Keratinocyte (primary cell): ENCODE measurements around the gene SLC23A2. TPM values are rescaled to one million over a fixed set of nuclear protein-coding genes. Genes with fewer than 3 reads are reported as not detected.

Source experiments
- DNase-seq: peaks from one replicate; pipeline ENCODE4 v3.0.0-alpha.2; 2011; ENCODE audit warnings: low read depth, missing footprints, low spot score
- FAIRE-seq: peaks from 2 replicates; lab custom pipeline; 2011; peaks lifted over from hg19 to GRCh38; lab: Jason Lieb, UNC
- H2AFZ ChIP-seq: 2 replicates; pipeline ENCODE4 v1.6.0; 2012; ENCODE audit warnings: low read length, control low read depth, inconsistent platforms; ENCODE audit not compliant: control insufficient read depth
- H3K27ac ChIP-seq: 2 replicates; pipeline ENCODE4 v1.5.1; 2011; ENCODE audit warnings: low read length; ENCODE audit not compliant: control insufficient read depth, insufficient read depth
- H3K27me3 ChIP-seq: 3 replicates; pipeline ENCODE4 v1.6.0; 2011; ENCODE audit warnings: low read length; ENCODE audit not compliant: control insufficient read depth, insufficient read depth; ENCODE audit errors: extremely low read depth
- H3K36me3 ChIP-seq, 2 experiments: 2 replicates in 1 of 2; 3 replicates in 1 of 2; pipeline ENCODE4 v1.5.1; 2011; ENCODE audit warnings: low read length in 2 of 2, mild to moderate bottlenecking in 1 of 2; ENCODE audit not compliant: control insufficient read depth in 2 of 2, insufficient read depth in 2 of 2; ENCODE audit errors: extremely low read depth in 1 of 2
- H3K4me1 ChIP-seq: 3 replicates; pipeline ENCODE4 v1.5.1; 2011; ENCODE audit warnings: low read length; ENCODE audit not compliant: control insufficient read depth, insufficient read depth; ENCODE audit errors: extremely low read depth
- H3K4me2 ChIP-seq: 3 replicates; pipeline ENCODE4 v1.6.0; 2011; ENCODE audit warnings: low read depth, low read length; ENCODE audit not compliant: control insufficient read depth, insufficient read depth; ENCODE audit errors: extremely low read depth
- H3K4me3 ChIP-seq, 3 experiments: fragments of 200-600 bp in 1 of 3; sonication (generic) in 1 of 3; 2 replicates in 2 of 3; 3 replicates in 1 of 3; pipeline ENCODE4 v1.5.1; 2011 to 2016; ENCODE audit warnings: low read length in 3 of 3, mild to moderate bottlenecking in 3 of 3, control low read depth in 2 of 3, inconsistent platforms in 1 of 3, low read depth in 1 of 3, mixed read lengths in 1 of 3, mixed run types in 1 of 3, moderate library complexity in 1 of 3; ENCODE audit not compliant: control insufficient read depth in 2 of 3, insufficient read depth in 2 of 3; ENCODE audit errors: extremely low read depth in 1 of 3
- H3K79me2 ChIP-seq: 2 replicates; pipeline ENCODE4 v1.6.0; 2012; ENCODE audit warnings: low read length; ENCODE audit not compliant: control insufficient read depth, insufficient read depth
- H3K9ac ChIP-seq: 3 replicates; pipeline ENCODE4 v1.6.0; 2011; ENCODE audit warnings: low read length; ENCODE audit not compliant: control insufficient read depth, insufficient read depth; ENCODE audit errors: extremely low read depth
- H3K9me1 ChIP-seq: 3 replicates; pipeline ENCODE4 v1.6.0; 2011; ENCODE audit warnings: low read length; ENCODE audit not compliant: control insufficient read depth, insufficient read depth; ENCODE audit errors: extremely low read depth
- H3K9me3 ChIP-seq: 2 replicates; pipeline ENCODE4 v1.5.1; 2012; ENCODE audit warnings: low read depth, low read length; ENCODE audit not compliant: control insufficient read depth
- H4K20me1 ChIP-seq: 3 replicates; pipeline ENCODE4 v1.6.0; 2011; ENCODE audit warnings: low read length; ENCODE audit not compliant: control insufficient read depth, insufficient read depth; ENCODE audit errors: extremely low read depth
- CTCF ChIP-seq, 3 experiments: IDR thresholded peaks in 1 of 3; conservative IDR thresholded peaks in 1 of 3; optimal IDR thresholded peaks in 1 of 3; 2 replicates in 2 of 3; 3 replicates in 1 of 3; pipeline versions ENCODE3 to v1.5.1; 2011; ENCODE audit warnings: low read length in 3 of 3, mild to moderate bottlenecking in 3 of 3, moderate library complexity in 2 of 3, control low read depth in 1 of 3, inconsistent platforms in 1 of 3; ENCODE audit not compliant: insufficient read depth in 2 of 3; ENCODE audit errors: extremely low read depth in 1 of 3
- EZH2 ChIP-seq: IDR thresholded peaks from one replicate; pipeline ENCODE4 v1.6.1; 2012; ENCODE audit warnings: inconsistent platforms, mild to moderate bottlenecking, low read length, moderate library complexity
- dilution Hi-C: fragments of 300-500 bp; cut with MboI; formaldehyde crosslinking; loops from one replicate; pipeline ENCODE4 v1.7.0; 2020; ENCODE audit warnings: low sequenced_read_pairs; ENCODE audit not compliant: extremely low pct_ligation_motif_present
- polyA plus RNA-seq, 5 experiments: library from polyadenylated mRNA; depleted of rRNA in 3 of 5; stranded (reverse) in 3 of 5; stranded (forward) in 1 of 5; unstranded in 1 of 5; fragments of >200 nt; gene quantifications; 1 replicate in 1 of 5; 2 replicates in 3 of 5; 3 replicates in 1 of 5; pipeline versions ENCODE4 v1.2.1 to v1.2.3, GENCODE V29; 2011 to 2012; ENCODE audit warnings: missing spikeins in 2 of 5, low read depth in 1 of 5, low replicate concordance in 1 of 5

Gene SLC23A2
- polyA plus RNA-seq, 1 donor (not counting 4 experiments of a cell fraction or from before 2014, with no cell fraction given) = 13.4 TPM

GRCh38 chr20:4919047-4919704, 82.1 kb downstream of the SLC23A2 start:
- no peaks in the 10 kb centered on the region for H3K9me3 ChIP-seq
- no peak overlapping the region for H3K4me3 ChIP-seq
- DNase-seq (no peak), FAIRE-seq (no peak)
- no peaks in the 10 kb centered on the region for H3K4me1 ChIP-seq
- H3K4me2 ChIP-seq = no peak overlapping the region
- no peaks in the 10 kb centered on the region for H3K9me1 ChIP-seq
- TF ChIP-seq EZH2 (no peak), CTCF (optimal IDR thresholded peaks at IDR 0.05 in 1 of 3, IDR thresholded peaks at IDR 0.05 in 1 of 3, conservative IDR thresholded peaks at IDR 0.05 in 1 of 3; ENCODE audit: extremely low read depth in 1 of 3, insufficient read depth in 2 of 3, low read length in 3 of 3) (no peak)
- H2AFZ ChIP-seq = no peak overlapping the region
- H3K79me2 ChIP-seq = no peaks in the 10 kb centered on the region
- H4K20me1 ChIP-seq = peaks cover 2% of the 10 kb centered on the region
- H3K9ac ChIP-seq = no peak overlapping the region
- peaks cover 0 to 1% of the 10 kb centered on the region in 2 experiments for H3K36me3 ChIP-seq
- dilution Hi-C loops = no loop called here
- no peak overlapping the region for H3K27ac ChIP-seq
- no peaks in the 10 kb centered on the region for H3K27me3 ChIP-seq

GRCh38 chr20:4918473-4918872, 82.8 kb downstream of the SLC23A2 start:
- no peak overlapping the region for H2AFZ ChIP-seq
- H3K36me3 ChIP-seq = peaks cover 0 to 1% of the 10 kb centered on the region in 2 experiments
- FAIRE-seq (no peak), DNase-seq (no peak)
- no peaks in the 10 kb centered on the region for H3K4me1 ChIP-seq
- H3K4me3 ChIP-seq = no peak overlapping the region
- no peaks in the 10 kb centered on the region for H3K9me3 ChIP-seq
- H4K20me1 ChIP-seq = peaks cover 2% of the 10 kb centered on the region
- no peak for TF ChIP-seq EZH2
- TF ChIP-seq CTCF (optimal IDR thresholded peaks at IDR 0.05 in 1 of 3, IDR thresholded peaks at IDR 0.05 in 1 of 3, conservative IDR thresholded peaks at IDR 0.05 in 1 of 3; ENCODE audit: extremely low read depth in 1 of 3, insufficient read depth in 2 of 3, low read length in 3 of 3) = no peak
- no peaks in the 10 kb centered on the region for H3K27me3 ChIP-seq
- H3K79me2 ChIP-seq = no peaks in the 10 kb centered on the region
- H3K4me2 ChIP-seq = no peak overlapping the region
- H3K27ac ChIP-seq = no peak overlapping the region
- H3K9me1 ChIP-seq = no peaks in the 10 kb centered on the region
- dilution Hi-C loops = no loop called here
- no peak overlapping the region for H3K9ac ChIP-seq
